ENCODE results near the gene ORC3.

The ORC3 gene

DNA sequence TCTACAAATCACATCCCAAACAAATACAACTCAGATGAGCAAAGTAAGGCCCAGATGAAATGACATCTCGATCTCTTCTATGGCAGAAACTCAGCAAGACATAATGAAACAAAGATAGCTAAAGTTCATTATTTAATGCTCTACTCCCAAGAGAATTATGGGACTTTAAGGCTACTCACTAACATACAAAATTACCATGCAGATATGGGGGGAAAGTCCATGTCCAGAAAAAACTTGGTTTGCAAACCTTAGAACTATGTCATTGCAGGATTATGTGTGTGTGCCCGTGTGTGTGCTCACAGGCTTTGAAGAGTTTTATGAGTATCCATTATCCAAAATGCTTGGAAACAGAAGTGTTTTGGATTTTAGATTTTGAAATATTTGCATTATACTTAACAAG lies 78.1 kb downstream of the ORC3 start:
- H3K4me3 ChIP-seq (ENCODE audit: low read depth, low read length), result no peak overlapping the region
- TF ChIP-seq, protein P1, sequence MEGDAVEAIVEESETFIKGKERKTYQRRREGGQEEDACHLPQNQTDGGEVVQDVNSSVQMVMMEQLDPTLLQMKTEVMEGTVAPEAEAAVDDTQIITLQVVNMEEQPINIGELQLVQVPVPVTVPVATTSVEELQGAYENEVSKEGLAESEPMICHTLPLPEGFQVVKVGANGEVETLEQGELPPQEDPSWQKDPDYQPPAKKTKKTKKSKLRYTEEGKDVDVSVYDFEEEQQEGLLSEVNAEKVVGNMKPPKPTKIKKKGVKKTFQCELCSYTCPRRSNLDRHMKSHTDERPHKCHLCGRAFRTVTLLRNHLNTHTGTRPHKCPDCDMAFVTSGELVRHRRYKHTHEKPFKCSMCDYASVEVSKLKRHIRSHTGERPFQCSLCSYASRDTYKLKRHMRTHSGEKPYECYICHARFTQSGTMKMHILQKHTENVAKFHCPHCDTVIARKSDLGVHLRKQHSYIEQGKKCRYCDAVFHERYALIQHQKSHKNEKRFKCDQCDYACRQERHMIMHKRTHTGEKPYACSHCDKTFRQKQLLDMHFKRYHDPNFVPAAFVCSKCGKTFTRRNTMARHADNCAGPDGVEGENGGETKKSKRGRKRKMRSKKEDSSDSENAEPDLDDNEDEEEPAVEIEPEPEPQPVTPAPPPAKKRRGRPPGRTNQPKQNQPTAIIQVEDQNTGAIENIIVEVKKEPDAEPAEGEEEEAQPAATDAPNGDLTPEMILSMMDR (IDR thresholded peaks at IDR 0.05; ENCODE audit: low read depth, low read length), result no peak

DNA sequence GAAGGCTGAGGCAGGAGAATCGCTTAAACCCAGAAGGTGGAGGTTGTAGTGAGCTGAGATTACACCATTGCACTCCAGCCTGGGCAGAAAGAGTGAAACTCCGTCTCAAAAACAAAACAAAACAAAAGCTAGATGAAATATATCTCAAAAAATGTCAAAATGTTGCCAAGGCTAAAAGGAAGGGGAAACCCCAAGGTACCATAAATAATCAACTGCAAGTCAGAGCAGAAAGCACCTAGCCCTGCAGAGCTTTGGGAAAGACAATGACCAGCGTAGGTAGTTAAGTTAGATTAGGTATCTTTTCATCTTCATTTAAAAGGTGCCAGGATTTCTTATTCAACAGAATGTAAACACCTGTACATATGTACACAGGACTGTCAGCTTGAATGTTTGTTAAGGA lies 79.1 kb downstream of the ORC3 start:
- no peak overlapping the region for H3K4me3 ChIP-seq (ENCODE audit: low read depth, low read length)
- TF ChIP-seq, protein P1 (IDR thresholded peaks at IDR 0.05; ENCODE audit: low read depth, low read length), result no peak

DNA sequence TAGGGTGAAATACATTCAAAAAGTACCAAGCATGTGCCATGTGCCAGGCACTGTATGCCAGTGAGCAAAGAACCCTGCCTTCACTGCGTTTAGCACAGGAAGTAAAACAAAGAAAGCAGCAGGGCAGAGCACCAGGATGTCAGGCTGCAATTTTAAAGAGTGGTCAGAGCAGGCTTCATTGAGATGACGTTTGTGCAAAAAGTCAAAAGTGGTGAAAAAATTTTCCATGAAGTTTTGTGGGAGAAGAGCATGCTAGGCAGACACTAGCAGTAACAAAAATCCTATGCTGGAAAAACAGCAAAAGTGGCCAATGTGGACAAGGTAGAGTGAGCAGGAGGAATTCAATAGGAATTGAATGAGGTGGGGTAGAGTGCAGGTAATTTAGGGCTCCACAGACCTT lies 80.8 kb downstream of the ORC3 start:
- TF ChIP-seq, protein P1 (IDR thresholded peaks at IDR 0.05; ENCODE audit: low read depth, low read length), result no peak
- H3K4me3 ChIP-seq (ENCODE audit: low read depth, low read length), result no peak overlapping the region

DNA sequence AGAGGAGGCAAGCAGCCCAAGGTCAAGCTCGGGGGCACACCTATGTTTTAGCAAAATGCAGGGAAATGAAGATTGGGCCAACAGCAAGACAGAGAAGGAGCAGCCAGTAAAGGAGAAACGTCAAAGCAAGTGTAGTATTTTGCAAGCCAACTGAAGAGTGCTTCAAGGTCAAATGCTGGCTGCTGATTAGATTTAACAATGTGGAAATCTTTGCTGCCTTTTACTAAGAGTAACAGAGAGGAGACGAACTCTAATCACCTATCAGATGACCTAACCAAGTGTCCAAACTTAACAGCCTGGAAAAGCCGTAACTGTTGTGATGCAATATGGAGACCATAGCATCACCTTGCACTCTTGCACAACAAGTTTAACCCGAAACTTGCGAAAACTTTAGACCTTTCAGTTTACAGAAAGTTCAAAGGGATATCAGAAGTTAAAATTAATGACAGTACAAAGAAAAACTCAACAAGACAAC lies 81.7 kb downstream of the ORC3 start:
- H3K4me3 ChIP-seq (ENCODE audit: low read depth, low read length), result no peak overlapping the region

DNA sequence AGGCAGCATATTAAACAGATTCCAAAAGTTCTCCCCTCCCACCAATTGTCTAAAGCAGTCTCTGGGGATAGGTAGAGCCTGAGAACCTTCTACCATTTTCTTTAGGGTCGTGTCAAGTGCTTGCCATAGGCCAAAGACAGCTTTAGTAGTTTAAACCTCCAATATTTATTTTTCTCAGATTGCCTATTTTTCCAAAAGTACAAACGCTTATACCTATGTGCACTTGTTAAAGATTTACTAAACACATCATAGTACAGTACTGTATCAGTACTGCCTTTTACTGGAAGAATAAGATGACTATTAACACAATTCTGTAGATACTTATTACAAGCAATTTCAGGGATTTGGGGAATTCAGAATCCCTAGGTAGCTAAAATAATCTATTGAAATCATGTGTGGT lies 82.7 kb downstream of the ORC3 start:
- TF ChIP-seq, protein P1 (IDR thresholded peaks at IDR 0.05; ENCODE audit: low read depth, low read length), result no peak
- H3K4me3 ChIP-seq (ENCODE audit: low read depth, low read length), result no peak overlapping the region

More for the DNA sequence above, 81.7 kb downstream of the ORC3 start:
- TF ChIP-seq, protein P1 (IDR thresholded peaks at IDR 0.05; ENCODE audit: low read depth, low read length), result no peak

DNA sequence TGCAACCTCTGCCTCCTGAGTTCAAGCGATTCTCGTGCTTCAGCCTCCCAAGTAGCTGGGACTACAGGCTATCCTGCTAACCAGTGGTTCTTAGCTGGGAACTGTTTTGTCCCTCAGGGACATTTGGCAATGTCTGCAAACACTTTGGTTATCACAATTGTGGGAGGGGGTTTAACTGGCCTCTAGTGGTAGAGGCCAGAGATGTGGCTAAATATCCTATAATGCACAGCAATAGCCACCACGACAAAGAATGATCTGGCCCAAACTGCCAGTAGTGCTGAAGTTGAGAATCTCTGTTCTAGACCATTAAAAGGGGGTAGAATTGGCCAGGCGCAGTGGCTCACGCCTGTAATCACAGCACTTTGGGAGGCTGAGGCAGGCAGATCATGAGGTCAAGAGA lies 83.3 kb downstream of the ORC3 start:
- TF ChIP-seq, protein P1 (IDR thresholded peaks at IDR 0.05; ENCODE audit: low read depth, low read length), result no peak
- H3K4me3 ChIP-seq (ENCODE audit: low read depth, low read length), result no peak overlapping the region

DNA sequence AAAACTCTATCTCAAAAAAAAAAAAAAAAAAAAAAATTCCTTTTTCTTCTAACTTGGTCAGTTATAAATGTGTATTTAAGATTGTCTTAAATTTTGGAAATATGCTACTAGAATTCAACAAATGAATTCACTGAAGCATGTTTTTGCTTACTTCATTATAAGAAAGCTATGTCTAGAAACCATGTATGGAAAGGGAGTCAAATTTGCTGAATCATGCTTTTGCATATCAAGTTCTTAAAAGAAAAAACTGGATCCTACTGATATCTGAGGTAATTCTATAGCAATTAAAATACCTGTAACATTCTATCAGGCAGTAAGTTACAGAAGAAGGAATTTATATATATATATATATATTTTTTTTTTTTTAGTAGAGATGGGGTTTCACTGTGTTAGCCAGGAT lies 84.4 kb downstream of the ORC3 start:
- TF ChIP-seq, protein P1 (IDR thresholded peaks at IDR 0.05; ENCODE audit: low read depth, low read length), result no peak
- H3K4me3 ChIP-seq (ENCODE audit: low read depth, low read length), result no peak overlapping the region
